GM21390 (cell line): ENCODE measurements around the gene CNGA2.

Experiments
- ATAC-seq: cut with Tn5 transposase; IDR thresholded peaks from one replicate; pipeline ENCODE4 v1.9.1; 2021; ENCODE audit not compliant: unreplicated experiment

CNGA2 gene

GRCh38 chrX:151711787-151712186, 22.8 kb upstream of the CNGA2 start:
- no peak for ATAC-seq

- ATAC-seq = no peak
These were observed 22.3 kb upstream of the CNGA2 start for GRCh38 chrX:151712253-151712652.

- no peak for ATAC-seq
These were observed 20.7 kb upstream of the CNGA2 start for GRCh38 chrX:151713849-151714248.

- ATAC-seq = no peak
These were observed 20.2 kb upstream of the CNGA2 start for GRCh38 chrX:151714362-151714761.

GRCh38 chrX:151715752-151716151, 18.8 kb upstream of the CNGA2 start, which contains the start of gene FATE1:
Gene FATE1, plus strand, starts transcription at chrX:151716035. Its CDS starts 85 bp downstream, at chrX:151716120.
- ATAC-seq = no peak

GRCh38 chrX:151722241-151722846, 12.2 kb upstream of the CNGA2 start:
- no peak for ATAC-seq

- no peak for ATAC-seq
These were observed 11.3 kb upstream of the CNGA2 start for GRCh38 chrX:151723156-151723760.

- ATAC-seq = no peak
These were observed 9.8 kb upstream of the CNGA2 start for GRCh38 chrX:151724563-151725337.

- ATAC-seq = no peak
These were observed 9.3 kb upstream of the CNGA2 start for GRCh38 chrX:151725338-151725614.

GRCh38 chrX:151726751-151727150, 7.8 kb upstream of the CNGA2 start:
- ATAC-seq = no peak

- ATAC-seq = no peak
These were observed 7.2 kb upstream of the CNGA2 start for GRCh38 chrX:151727346-151727745.

GRCh38 chrX:151729056-151729725, 5.4 kb upstream of the CNGA2 start:
- ATAC-seq = no peak

GRCh38 chrX:151735219-151735618, 673 bp downstream of the CNGA2 start:
- no peak for ATAC-seq

- no peak for ATAC-seq
These were observed 2.1 kb downstream of the CNGA2 start for GRCh38 chrX:151736685-151737084.

- no peak for ATAC-seq
These were observed 2.9 kb downstream of the CNGA2 start for GRCh38 chrX:151737494-151737893.

GRCh38 chrX:151738751-151739150, 4.2 kb downstream of the CNGA2 start:
- ATAC-seq = no peak

GRCh38 chrX:151741606-151742005, 7.1 kb downstream of the CNGA2 start:
- no peak for ATAC-seq

- no peak for ATAC-seq
These were observed 7.8 kb downstream of the CNGA2 start for GRCh38 chrX:151742311-151742710.

- ATAC-seq = no peak
These were observed 9.3 kb downstream of the CNGA2 start for GRCh38 chrX:151743651-151744470.

GRCh38 chrX:151745651-151746050, 11.1 kb downstream of the CNGA2 start:
- no peak for ATAC-seq

GRCh38 chrX:151746502-151746901, 12.0 kb downstream of the CNGA2 start:
- ATAC-seq = no peak
